Suprapubic skin (tissue), 4 donors: Measurements from ENCODE around the gene STRA6.
"Not testable (repeated sequence)": the region's sequence is repeated elsewhere in the genome, so short reads cannot be mapped to it uniquely, and the experiment has no call there.

Source experiments
- EP300 ChIP-seq: sonication (generic); formaldehyde crosslinking; IDR thresholded peaks from one replicate; pipeline ENCODE4 v1.6.1; 2017; ENCODE audit warnings: antibody characterized with exemption
- POLR2A ChIP-seq, 2 donors: fragments of 450-650 bp; IDR thresholded peaks; one replicate each; pipeline ENCODE4 v1.6.1; 2017; ENCODE audit warnings: antibody characterized with exemption in 2 of 2, mild to moderate bottlenecking in 2 of 2, moderate library complexity in 2 of 2
- POLR2AphosphoS5 ChIP-seq, 3 donors: sonication (generic); formaldehyde crosslinking; IDR thresholded peaks; one replicate each; pipeline ENCODE4 v1.6.1; 2017; ENCODE audit warnings: antibody characterized with exemption in 3 of 3
- TF ChIP-seq, protein P1 (sequence below), 2 donors: fragments of 200-600 bp in 1 of 2; fragments of 450-650 bp in 1 of 2; sonication (generic) in 1 of 2; IDR thresholded peaks; one replicate each; pipeline ENCODE4 v1.5.1; 2016 to 2019; ENCODE audit warnings: antibody characterized with exemption in 2 of 2, mild to moderate bottlenecking in 1 of 2, moderate library complexity in 1 of 2

DNA sequence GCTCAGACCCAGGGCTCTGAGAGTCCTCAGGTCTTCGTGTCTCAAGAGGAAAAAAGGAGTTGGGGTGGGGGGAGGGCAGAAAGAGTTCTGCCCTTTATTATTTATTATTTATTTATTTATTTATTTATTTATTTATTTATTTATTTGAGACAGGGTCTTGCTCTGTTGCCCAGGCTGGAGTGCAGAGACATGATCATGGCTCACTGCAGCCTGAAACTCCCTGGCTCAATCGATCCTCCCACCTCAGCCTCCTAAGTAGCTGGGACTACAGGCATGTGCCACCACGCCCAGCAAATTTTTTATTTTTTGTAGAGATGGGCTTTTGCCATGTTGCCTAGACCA is 40.4 kb downstream of the STRA6 start:
- TF ChIP-seq, protein P1, sequence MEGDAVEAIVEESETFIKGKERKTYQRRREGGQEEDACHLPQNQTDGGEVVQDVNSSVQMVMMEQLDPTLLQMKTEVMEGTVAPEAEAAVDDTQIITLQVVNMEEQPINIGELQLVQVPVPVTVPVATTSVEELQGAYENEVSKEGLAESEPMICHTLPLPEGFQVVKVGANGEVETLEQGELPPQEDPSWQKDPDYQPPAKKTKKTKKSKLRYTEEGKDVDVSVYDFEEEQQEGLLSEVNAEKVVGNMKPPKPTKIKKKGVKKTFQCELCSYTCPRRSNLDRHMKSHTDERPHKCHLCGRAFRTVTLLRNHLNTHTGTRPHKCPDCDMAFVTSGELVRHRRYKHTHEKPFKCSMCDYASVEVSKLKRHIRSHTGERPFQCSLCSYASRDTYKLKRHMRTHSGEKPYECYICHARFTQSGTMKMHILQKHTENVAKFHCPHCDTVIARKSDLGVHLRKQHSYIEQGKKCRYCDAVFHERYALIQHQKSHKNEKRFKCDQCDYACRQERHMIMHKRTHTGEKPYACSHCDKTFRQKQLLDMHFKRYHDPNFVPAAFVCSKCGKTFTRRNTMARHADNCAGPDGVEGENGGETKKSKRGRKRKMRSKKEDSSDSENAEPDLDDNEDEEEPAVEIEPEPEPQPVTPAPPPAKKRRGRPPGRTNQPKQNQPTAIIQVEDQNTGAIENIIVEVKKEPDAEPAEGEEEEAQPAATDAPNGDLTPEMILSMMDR (IDR thresholded peaks at IDR 0.05), result not testable (repeated sequence)
- not testable (repeated sequence) for TF ChIP-seq EP300; POLR2A (IDR thresholded peaks at IDR 0.05); POLR2AphosphoS5 (IDR thresholded peaks at IDR 0.05)
